Activated T-helper 9 cell treated with anti-CD3 and anti-CD28 coated beads, Interleukin-2, amount 50 U/mL, for 16 hours (primary cell): ENCODE results near the gene MAPKAPK2.

ENCODE experiments used
- DNase-seq: peaks from one replicate; pipeline ENCODE4 v3.0.0-alpha.2; 2020; ENCODE audit warnings: low read depth

MAPKAPK2 gene

GRCh38 chr1:206704226-206704625 lies 19.5 kb downstream of the MAPKAPK2 start:
- no peak for DNase-seq

GRCh38 chr1:206705191-206705590 lies 20.5 kb downstream of the MAPKAPK2 start:
- no peak for DNase-seq

DNA sequence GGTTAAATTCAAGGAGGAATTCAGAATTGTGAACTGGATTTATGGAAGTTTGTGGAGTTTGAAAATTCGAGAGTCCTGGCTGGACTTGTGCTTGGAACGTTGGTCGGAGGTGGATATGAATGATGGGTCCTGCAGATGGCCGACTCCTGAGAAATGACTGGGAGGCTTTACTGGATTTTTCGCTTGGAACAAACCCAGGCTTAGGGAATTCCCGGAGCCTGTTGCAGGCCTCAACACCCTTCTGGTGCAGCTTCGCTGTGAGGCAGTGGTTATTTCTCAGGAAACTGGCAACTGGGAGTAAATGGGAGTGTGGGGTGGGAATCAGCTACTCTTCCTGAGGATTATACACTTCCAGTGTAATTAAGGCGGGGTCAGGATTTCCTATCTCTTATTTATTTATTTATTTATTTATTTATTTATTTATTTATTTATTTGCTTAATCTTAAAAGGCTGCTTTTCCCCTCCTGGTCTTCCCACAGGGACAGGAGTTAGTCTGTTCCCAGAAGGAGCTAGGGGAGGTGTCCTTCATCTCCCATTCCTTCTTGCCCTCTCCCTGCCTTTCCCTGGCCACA lies 21.1 kb downstream of the MAPKAPK2 start:
- no peak for DNase-seq

GRCh38 chr1:206706298-206706791 lies 21.6 kb downstream of the MAPKAPK2 start:
- peak; percentile 38 for DNase-seq

DNA sequence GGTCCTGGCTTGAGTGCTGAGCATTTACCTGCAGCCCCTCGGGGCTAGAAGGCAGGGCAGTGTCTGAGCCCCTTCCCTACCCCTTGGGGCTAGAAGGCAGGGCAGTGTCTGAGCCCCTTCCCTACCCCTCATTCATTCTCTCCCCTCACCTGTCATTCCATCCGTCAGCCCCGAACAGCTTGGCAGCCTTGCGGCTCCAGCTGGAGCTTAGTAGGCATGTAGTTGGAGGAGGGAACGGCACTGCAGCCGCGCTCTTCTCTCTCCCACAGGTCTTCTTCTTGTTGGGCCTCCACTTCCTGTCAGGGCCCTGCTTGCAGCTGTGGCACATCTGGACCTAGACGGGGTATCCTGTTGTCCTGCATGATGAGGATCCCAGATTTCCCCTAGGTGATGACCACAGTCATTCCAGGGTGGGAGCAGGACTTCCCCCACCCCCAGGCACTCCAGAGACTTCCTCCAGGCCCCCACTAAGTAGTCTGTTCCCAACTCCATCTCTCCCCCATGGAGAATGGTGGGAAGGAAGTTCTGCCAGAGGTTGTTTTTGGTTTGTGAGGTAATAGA lies 22.2 kb downstream of the MAPKAPK2 start:
- no peak for DNase-seq

DNA sequence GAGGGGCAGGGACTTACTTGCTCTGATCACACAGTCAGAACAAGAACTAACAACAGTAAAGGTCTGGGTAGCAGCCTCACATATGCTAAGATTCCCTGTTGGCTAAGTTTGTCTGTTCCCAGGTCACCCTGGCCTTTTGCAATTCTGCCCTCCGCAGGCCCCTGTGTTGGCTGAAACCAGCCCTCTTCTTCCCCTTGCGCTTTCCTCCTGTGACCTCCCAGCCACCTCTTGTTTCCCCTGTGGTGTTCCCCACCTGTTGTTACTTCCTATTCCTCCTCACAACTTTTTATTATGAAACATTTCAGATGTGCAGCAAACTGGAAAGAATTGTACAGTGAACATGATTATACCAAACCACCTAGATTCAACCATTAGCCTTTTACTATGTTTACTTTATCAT lies 23.4 kb downstream of the MAPKAPK2 start:
- DNase-seq = no peak

GRCh38 chr1:206708882-206709281 lies 24.2 kb downstream of the MAPKAPK2 start:
- DNase-seq = no peak

GRCh38 chr1:206709322-206709721 lies 24.6 kb downstream of the MAPKAPK2 start:
- DNase-seq = no peak

DNA sequence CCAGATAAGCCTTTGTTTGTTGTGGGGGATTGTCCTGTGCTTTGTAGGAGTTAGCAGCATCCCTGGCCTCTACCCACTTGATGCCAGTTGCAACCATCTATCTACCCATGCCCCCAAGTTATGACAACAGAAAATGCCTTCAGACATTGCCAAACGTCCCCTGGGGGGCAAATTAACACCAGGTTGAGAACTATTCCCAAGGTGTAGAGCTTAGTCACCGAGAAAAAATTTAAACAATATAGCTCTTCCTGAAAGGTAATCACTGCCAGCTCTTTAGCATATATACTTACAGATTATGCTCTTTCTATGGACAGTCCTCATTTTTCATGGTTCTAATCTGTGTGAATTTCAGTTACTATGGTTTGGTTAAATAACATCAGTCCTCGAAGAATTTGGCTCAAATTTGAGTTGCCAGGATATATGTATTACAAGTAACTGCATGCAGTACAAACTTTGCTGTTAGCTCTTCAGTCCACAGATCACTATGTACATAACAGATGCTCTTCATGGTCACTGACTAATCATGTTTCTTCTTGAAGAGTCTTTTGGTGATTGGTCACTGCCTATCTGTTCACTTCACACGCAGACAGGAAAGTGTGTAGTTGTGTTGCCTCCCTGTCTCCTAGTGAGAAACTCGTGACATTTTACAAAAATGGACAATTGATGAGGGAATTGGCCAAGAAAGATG lies 25.2 kb downstream of the MAPKAPK2 start:
- DNase-seq = no peak

DNA sequence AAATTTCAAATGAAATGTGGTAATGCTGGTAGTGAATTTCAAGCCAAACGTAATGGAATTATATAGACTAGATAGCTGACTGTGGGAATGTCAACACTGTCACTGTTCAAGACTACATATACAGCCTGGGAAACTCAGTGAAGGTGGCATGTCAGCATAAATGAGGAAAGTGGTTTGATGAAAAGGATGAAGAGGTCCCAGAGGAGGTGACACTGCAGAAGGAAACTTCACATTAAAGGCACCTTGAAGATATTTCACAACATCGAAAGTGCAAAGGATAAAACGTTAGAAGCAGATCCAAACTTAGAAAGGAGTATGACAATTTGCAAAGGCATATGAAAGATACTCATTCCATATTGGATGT lies 25.7 kb downstream of the MAPKAPK2 start:
- DNase-seq = no peak

DNA sequence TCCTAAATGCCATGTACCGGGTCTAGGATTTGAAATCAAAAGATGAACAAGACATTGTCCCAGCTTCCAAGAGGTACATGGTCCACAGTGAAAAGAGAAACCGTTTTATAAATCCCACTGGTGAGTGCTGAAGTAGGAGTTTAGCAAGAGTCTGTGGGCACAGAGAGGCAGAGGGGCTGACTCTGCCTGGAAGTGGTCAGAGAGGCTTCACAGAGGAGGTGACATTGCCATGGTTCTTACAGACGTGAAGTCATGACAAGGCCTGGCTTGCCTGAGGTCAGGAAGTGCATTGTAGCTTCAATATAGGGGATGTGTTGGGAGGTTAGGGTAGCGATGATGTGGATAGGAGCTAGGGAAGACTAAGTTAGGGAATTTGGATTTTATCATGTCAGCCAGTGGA lies 28.4 kb downstream of the MAPKAPK2 start:
- DNase-seq = no peak

DNA sequence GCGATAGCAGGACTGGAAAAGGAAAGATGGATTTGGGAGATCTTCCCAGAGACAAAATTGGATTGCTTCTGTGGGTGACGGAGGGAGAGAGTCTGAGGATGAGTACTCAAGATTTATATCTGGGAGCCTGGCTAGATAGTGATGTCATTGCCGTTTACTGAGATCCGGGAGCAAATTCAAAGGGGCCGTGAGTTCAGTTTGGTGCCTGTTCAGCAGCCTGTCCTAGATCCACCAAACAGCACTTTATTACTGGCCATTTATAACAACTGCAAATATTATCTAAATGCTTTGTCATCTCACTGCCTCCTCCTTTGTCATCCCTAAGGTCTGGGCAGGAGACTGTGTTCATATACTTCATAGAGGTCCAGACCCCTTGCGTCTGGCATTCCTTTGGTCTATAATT lies 29.2 kb downstream of the MAPKAPK2 start:
- DNase-seq = no peak

GRCh38 chr1:206714331-206715058 lies 29.8 kb downstream of the MAPKAPK2 start:
- DNase-seq = no peak

GRCh38 chr1:206715120-206715519 lies 30.4 kb downstream of the MAPKAPK2 start:
- DNase-seq = no peak

DNA sequence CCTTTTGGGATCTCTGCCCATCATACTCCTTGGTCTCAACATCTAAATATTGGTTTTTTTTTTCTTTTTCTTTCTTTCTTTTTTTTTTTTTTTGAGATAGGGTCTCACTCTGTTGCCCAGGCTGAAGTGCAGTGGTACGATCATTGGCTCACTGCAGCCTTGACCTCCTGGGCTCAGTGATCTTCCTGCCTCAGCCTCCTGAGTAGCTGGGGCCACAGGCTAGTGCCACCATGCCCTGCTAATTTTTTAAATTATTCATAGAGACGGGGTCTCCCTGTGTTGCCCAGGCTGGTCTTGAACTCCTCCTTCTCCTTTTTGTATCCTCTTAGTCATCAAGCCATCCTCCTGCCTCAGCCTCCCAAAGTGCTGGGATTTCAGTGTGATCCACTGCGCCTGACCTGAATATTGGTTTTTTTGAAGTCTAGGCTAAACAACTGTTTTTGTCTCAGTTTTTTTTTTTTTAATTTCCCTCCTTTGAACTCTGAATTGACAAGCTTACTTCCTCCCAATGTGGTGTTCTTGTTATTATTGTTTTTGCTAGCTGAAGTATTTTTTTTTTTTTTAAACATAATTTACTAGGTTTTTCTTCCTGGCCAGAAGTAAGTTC lies 30.9 kb downstream of the MAPKAPK2 start:
- DNase-seq = no peak

- DNase-seq = no peak
Measured at GRCh38 chr1:206716159-206716869, 31.6 kb downstream of the MAPKAPK2 start.

DNA sequence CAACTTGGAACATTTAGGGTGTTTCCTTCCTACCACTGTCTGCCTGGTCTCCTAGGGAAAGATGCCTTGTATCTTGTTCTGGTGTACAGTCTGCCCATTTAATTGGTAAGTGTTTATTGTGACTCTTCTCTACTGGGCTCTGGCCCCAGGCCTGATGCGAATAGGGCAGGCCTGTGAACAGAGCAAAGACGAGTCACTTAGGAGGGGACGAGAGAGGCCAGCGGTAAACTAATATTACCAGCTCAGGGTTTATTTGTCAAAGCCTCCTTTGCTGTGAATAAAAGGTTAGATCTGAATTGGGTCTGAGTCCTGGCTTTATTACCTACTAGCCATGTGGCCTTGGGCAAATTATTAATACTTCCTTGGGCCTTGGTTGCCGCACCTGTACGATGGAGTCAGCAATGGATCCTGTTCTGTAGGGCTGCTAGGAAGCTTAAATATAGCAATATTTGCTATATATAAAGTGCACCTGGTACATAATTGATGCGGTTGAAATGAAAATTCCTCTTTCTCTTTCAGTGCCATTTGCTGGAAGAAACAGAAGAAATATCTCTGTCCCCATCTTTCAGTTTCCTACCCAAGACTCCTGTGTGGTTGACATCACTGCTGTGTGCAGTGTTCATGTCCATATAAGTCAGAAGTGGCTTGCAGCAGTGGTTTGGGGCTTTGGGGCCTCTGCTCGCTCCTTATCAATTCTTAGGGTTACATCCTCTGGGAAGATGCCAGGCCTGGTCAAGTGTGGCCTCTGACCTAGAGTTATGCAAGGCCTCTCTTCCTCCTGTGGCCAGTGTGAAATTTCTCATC lies 32.4 kb downstream of the MAPKAPK2 start:
- no peak for DNase-seq

GRCh38 chr1:206717674-206717989 lies 32.9 kb downstream of the MAPKAPK2 start:
- DNase-seq = no peak

DNA sequence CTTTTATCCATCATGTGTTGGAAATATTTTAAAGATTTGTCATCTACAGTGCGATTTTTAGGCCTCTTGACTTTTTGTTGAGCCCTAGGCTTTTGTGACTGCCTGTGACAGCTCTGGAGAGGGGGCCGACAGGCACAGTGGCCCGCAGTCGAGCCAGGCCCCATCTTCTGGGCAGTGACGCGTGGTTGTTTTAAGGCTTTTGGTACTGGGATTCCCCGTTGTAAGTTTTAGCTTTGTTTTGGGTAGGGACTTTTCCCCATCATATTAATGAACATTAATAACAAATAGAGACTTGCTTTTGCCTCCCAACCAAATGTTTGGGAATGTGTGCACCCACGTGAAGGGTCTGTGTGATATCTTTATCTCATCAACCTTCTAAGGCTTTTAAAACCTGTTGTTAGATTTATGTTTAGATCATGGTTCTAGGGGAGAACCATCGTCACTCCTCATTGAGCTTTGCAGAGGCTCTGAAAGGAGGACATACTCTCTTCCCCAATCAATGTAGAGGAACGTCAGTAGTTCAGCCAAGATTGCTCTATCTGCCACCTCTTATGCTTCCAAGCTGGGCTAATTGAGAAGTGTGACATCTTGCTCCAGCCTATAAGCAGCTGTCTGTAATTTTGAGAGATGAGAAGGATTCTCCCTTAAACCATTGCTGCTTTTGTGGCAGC lies 34.6 kb downstream of the MAPKAPK2 start:
- DNase-seq = no peak

DNA sequence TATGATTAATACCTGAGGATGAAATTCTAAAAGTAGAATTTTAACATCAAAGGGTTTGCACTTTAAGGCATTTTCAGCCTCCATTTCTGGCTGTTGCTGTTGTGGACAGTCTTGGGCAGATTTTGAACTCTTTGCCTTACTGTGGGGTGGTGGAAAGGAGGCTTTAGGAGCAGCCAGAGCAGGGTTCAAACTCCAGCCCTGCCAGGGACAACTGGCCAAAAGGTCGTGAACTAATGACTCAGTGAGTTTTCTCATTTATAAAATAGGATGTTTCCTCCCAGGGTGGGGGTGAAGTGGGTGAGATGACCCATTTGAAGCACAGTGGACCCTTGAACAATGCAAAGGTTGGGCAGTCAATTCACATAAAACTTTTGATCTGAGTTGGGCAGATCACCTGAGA lies 36.7 kb downstream of the MAPKAPK2 start:
- DNase-seq = no peak
